HG03342 (cell line): ENCODE results near the gene CRYM.
"Not testable (repeated sequence)": the region's sequence is repeated elsewhere in the genome, so short reads cannot be mapped to it uniquely, and the experiment has no call there.

Source experiments
- ATAC-seq: cut with Tn5 transposase; IDR thresholded peaks from one replicate; pipeline ENCODE4 v1.9.1; 2021; ENCODE audit warnings: mild to moderate bottlenecking, moderate library complexity; ENCODE audit not compliant: unreplicated experiment

CRYM gene

DNA sequence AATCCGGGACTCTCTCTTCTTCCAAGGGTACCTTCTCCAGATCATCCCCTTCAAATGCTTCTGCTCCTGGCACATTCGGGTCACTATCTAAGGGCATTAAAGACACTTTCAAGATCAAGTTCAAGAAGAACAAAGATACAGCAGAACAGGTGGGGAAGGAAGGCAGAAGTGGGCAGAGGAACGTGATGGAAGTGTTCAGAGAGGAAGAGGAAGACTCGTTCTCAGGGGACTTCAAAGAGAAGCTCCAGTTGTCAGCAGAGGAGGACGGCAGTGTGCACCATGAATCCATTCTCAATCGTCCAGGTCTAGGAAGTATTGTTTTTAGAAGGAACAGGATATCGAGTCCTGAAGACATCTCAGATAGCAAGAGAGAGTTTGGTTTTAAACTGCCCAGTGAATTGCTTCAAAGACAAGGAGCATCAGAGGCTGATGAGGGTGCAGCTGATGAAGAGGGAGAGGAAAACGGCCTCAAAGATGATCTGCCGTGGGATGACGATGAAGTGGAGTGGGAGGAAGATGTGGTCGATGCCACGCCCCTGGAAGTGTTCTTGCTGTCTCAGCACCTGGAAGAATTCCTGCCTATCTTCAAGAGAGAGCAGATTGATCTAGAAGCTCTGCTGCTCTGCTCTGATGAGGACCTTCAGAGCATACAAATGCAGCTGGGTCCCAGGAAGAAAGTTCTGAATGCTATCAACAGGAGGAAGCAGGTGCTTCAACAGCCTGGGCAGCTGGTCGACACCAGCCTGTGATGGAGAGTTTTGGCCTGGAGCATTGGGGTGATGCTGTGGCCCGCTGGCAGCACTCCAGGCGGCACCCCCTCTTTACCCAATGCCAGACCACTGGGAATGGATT lies 27.8 kb downstream of the CRYM start:
- no peak for ATAC-seq

GRCh38 chr16:21248179-21248578 lies 29.9 kb downstream of the CRYM start:
- not testable (repeated sequence) for ATAC-seq

- no peak for ATAC-seq
These were observed 33.4 kb downstream of the CRYM start for GRCh38 chr16:21244518-21245215.

DNA sequence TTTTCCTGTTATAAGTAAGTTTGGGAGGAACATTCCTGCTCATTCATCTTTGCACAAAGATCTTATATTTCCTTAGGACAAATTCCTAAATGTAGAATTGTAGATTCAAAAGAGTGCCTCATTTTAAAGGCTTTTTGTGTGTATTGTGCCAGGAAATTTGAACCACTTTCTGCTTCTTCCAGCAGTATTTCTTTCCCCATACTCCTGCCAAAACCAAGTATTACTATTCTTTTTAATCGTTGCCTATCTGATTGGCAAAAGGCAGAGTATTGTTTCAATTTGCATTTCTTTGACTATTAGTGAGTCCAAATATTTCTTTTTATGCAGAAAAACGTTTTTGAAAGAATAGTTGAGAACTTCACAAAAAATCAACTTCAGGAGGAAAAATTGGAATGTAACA lies 35.3 kb downstream of the CRYM start:
- ATAC-seq, result no peak

- no peak for ATAC-seq
These were observed 38.4 kb downstream of the CRYM start for GRCh38 chr16:21239646-21240045.

DNA sequence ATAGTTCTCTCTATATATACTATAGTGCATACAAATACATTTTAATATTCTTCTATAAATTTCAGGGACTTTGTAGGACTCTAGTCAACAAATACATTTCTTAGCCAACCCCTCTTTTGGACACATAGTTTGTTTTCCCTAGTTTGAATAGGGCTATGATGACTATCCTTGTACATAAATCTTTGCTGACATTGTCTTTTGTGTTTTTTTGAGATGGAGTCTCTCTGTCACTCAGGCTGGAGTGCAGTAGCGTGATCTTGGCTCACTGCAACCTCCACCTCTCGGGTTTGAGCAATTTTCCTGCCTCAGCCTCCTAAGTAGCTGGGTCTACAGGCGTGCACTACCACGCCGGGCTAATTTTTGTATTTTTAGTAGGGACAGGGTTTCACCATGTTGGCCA lies 41.3 kb downstream of the CRYM start:
- ATAC-seq, result no peak

DNA sequence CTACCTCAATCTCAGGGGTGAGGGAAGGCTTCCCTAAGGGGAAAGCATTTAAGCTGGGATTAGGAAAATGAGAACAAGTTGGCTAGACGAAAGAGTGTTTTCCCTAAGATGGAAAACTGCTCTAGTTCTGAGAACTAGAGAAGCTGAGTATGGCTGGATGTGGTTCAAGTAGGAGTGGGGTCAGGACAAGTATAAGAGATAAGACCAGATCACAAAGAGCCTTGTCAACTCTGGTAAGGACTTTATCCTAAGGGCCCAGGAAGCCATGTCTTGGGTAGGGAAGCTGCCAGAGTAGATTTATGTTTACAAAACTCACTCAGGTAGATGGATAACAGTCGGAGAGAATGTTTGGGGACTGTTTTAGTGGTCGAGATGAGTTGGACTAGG lies 42.9 kb downstream of the CRYM start:
- ATAC-seq, result no peak

DNA sequence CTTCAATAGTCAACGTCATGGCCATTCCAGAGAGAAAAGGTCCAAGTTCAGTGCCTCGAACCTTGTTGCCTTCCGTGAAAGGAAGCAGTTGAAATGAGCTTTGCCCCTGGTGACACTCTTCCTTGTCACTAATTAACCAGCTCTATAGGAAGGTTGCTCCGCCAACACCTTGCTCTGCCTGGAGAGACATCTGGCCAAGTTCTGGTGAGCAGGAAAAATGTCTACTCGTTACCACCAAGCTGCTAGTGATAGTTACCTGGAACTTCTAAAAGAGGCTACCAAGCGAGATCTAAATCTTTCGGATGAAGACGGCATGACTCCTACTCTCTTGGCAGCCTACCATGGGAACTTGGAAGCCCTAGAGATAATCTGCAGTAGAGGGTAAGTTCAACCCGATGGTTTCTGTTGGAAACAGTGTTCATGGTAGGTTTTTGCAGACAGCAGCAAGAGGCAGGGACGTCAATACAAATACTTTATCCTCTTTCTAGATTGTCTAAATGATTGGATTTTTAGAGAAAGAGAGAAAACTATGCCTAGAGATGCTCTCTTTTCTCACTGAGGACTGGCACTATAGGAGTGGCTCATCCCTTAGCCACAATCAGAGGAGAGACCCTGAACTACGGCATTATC lies 44.5 kb downstream of the CRYM start, which contains the start of gene ANKS4B:
TSS of gene ANKS4B (plus strand) at position 179 of the 630 bp plus-strand sequence. CDS start at position 218, 39 bp downstream.
- no peak for ATAC-seq

DNA sequence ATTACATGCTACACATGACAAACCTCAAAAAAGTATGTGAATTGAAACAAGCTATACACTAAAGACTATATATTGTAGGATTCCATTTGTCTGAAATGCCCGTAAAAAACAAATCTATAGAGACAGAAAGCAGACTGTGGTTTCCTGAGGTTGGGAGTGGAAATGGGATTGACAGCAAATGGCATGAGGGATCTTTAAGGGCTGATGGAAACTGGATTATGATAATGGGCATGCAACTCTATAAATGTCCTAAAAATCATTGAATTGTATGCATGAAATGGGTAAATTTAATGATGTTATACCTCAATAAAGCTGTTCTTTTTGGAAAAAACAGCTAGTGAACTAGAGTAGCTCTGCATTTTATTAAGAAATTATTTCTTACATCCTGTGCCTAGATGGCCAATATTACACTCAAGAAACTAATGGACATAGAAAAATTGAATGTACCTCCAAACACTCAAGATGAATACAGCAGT lies 45.0 kb downstream of the CRYM start:
- ATAC-seq, result no peak

- no peak for ATAC-seq
These were observed 49.7 kb downstream of the CRYM start for GRCh38 chr16:21228361-21228872.

GRCh38 chr16:21227866-21228265 lies 50.2 kb downstream of the CRYM start:
- ATAC-seq, result no peak

DNA sequence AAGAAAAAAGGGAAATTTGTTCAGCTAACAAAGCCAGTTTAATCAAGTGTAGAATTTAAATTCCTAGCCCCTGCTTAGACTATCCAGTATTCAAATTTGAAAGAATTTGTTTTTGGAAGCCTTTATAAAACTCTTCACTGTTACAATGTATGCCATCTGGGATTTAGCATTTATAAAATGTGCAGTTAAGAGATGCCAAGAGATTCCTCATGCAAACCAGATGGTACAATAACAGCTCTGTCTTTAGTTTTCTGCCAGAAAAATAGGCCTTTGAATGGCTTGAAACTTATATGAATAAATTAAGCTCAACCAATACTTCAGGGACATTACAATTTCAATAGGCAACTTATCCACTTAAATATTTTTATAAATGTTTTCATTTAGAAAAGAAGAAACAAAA lies 51.3 kb downstream of the CRYM start:
- ATAC-seq, result no peak

GRCh38 chr16:21224800-21225199 lies 53.3 kb downstream of the CRYM start:
- no peak for ATAC-seq

DNA sequence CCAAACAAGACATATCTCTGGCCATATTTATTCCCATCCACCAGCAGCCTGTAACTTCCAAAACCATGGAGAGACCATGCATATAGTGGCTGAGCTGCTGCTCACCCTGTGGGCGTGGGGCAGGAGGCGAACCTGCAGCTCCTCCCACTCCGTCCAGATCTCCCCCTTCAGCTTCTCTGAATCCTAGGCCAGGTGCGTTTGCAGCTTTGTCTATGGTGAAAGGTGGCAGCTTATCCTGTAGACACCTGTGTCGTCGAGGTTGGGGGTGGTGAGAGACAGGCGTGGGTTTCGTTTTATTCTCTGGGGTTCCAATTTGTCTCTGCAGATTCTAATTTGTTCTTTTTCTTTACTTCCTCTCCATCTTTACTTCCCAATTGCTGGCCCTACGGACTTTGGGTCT lies 54.3 kb downstream of the CRYM start:
- ATAC-seq, result no peak

GRCh38 chr16:21222495-21223337 lies 55.4 kb downstream of the CRYM start:
- ATAC-seq, result no peak

DNA sequence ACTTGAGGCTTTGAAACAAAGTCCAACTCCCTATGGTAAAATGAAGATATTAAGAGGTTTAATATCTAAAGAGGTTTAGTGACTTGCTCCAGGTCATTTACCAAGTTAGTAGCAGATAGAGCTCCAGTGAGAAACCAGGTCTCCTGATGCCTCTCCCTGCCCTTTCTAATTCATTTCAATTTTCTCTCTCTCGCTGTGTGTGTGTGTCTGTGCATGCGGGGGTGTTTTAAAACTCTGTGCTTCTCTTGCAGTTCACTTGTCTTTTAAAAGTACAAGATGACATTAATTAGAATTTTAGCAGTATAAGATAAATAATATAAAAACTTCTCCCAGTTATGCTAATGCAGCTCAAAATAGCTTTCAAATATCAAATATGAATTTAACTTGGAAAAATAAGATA lies 58.5 kb downstream of the CRYM start:
- no peak for ATAC-seq

- no peak for ATAC-seq
These were observed 59.9 kb downstream of the CRYM start for GRCh38 chr16:21218153-21218552.

DNA sequence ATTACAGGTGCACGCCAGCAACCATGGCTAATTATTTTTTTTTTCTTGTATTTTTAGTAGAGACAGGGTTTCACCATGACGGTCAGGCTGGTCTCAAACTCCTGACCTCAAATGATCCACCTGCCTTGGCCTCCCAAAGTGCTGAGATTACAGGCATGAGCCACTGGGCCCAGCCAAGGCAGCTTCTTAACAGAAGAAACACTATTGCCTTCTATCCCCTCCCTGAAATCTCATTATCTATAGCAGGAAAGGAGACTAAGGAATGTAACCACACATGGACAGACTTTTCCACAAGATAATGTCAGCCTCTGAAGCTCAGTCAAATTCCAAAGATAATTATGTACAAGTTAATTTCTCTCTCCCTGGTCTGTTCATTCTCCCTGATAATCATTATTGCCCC lies 61.0 kb downstream of the CRYM start:
- no peak for ATAC-seq

- no peak for ATAC-seq
These were observed 64.0 kb downstream of the CRYM start for GRCh38 chr16:21214086-21214485.

DNA sequence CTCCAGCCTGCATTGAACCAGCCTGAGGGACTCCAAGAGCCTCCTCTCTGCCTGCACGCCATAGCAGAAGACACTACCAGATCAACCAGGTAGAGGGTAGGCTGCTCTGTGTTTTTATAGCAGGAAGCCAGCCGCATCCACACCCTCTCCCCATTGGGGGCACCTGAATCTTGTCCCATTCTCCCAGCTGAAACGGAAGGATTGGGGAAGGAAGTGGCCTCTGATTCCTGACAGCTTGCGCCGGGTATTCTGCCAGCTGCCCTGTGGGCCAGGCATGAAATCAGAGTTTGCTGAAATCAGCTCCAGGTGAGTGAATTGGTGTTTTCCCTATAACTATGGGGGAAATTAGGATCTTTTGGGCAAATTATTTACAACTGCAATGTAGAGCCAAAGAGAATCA lies 66.6 kb downstream of the CRYM start, which contains the start of gene ZP2:
TSS of gene ZP2 (minus strand) at position 89 of the 400 bp plus-strand sequence. CDS start at position 62, 27 bp downstream.
- no peak for ATAC-seq
